ENCODE data around the gene TRABD2B. TPM values are rescaled to one million over a fixed set of nuclear protein-coding genes. Genes with fewer than 3 reads are reported as not detected.

TRABD2B gene
- total RNA-seq, 3 donors from 2014 or later = 1.4 to 3.7 (median 2.3) TPM

- Histone ChIP-seq H3K9me3 (no peaks in the 10 kb centered on the region), H3K36me3 (no peaks in the 10 kb centered on the region), H3K27me3 (no peaks in the 10 kb centered on the region), H3K4me1 (no peaks in the 10 kb centered on the region), H3K27ac (no peak overlapping the region), H3K4me3 (no peak overlapping the region)
- intact Hi-C loops (cut with DNase I; ENCODE audit: low total_unique reads) = no loop called here
- DNase-seq (ENCODE audit: low spot score in 2 of 2) = no peak
- no peak for TF ChIP-seq POLR2AphosphoS5 (IDR thresholded peaks at IDR 0.05)
- TF ChIP-seq, protein P1, sequence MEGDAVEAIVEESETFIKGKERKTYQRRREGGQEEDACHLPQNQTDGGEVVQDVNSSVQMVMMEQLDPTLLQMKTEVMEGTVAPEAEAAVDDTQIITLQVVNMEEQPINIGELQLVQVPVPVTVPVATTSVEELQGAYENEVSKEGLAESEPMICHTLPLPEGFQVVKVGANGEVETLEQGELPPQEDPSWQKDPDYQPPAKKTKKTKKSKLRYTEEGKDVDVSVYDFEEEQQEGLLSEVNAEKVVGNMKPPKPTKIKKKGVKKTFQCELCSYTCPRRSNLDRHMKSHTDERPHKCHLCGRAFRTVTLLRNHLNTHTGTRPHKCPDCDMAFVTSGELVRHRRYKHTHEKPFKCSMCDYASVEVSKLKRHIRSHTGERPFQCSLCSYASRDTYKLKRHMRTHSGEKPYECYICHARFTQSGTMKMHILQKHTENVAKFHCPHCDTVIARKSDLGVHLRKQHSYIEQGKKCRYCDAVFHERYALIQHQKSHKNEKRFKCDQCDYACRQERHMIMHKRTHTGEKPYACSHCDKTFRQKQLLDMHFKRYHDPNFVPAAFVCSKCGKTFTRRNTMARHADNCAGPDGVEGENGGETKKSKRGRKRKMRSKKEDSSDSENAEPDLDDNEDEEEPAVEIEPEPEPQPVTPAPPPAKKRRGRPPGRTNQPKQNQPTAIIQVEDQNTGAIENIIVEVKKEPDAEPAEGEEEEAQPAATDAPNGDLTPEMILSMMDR (IDR thresholded peaks at IDR 0.05) = no peak
- no peak for TF ChIP-seq POLR2A (IDR thresholded peaks at IDR 0.05)
These were observed 18.7 kb downstream of the TRABD2B start for GRCh38 chr1:47978486-47978885.

- Histone ChIP-seq H3K4me3 (no peak overlapping the region), H3K9me3 (no peaks in the 10 kb centered on the region), H3K4me1 (no peaks in the 10 kb centered on the region), H3K36me3 (no peaks in the 10 kb centered on the region), H3K27ac (no peak overlapping the region), H3K27me3 (no peaks in the 10 kb centered on the region)
- no peak for TF ChIP-seq POLR2A (IDR thresholded peaks at IDR 0.05)
- TF ChIP-seq POLR2AphosphoS5 (IDR thresholded peaks at IDR 0.05) = no peak
- TF ChIP-seq, protein P1 (IDR thresholded peaks at IDR 0.05) = no peak
- DNase-seq (ENCODE audit: low spot score in 2 of 2) = no peak
- intact Hi-C loops (cut with DNase I; ENCODE audit: low total_unique reads) = no loop called here
These were observed 20.5 kb downstream of the TRABD2B start for GRCh38 chr1:47976728-47977127.

DNA sequence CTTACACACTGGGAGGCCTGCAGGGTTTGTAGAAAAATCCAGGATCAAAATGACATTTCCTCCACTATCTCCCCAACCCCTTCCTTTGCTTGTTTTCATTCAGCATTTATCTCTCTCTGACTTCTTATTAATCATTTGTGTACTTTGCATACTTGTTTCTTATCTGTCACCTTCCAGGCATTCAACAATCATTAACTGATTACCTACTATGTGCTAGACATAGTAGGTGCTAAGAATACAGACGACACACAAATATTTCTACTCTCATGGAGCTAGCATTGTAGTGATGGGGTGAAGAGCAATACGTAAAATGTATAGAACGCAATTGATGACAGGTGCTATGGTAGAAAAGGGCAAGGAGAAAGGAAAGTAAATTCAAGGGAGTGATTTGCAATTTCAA lies 20.9 kb downstream of the TRABD2B start:
- Histone ChIP-seq H3K36me3 (no peaks in the 10 kb centered on the region), H3K27ac (no peak overlapping the region), H3K27me3 (no peaks in the 10 kb centered on the region), H3K4me3 (no peak overlapping the region), H3K4me1 (no peaks in the 10 kb centered on the region), H3K9me3 (no peaks in the 10 kb centered on the region)
- intact Hi-C loops (cut with DNase I; ENCODE audit: low total_unique reads) = no loop called here
- TF ChIP-seq POLR2A (IDR thresholded peaks at IDR 0.05) (no peak), POLR2AphosphoS5 (IDR thresholded peaks at IDR 0.05) (no peak)
- TF ChIP-seq, protein P1 (IDR thresholded peaks at IDR 0.05) = no peak
- no peak for DNase-seq (ENCODE audit: low spot score in 2 of 2)

- intact Hi-C loops (cut with DNase I; ENCODE audit: low total_unique reads) = no loop called here
- TF ChIP-seq POLR2AphosphoS5 (IDR thresholded peaks at IDR 0.05) = no peak
- no peak for TF ChIP-seq POLR2A (IDR thresholded peaks at IDR 0.05)
- TF ChIP-seq, protein P1 (IDR thresholded peaks at IDR 0.05) = no peak
- H3K27ac ChIP-seq = no peak overlapping the region
These were observed 21.8 kb downstream of the TRABD2B start for GRCh38 chr1:47975302-47975921.

GRCh38 chr1:47972864-47973432 lies 24.2 kb downstream of the TRABD2B start:
- Histone ChIP-seq H3K27me3 (no peaks in the 10 kb centered on the region), H3K36me3 (no peaks in the 10 kb centered on the region), H3K27ac (no peak overlapping the region), H3K9me3 (no peaks in the 10 kb centered on the region), H3K4me3 (no peak overlapping the region), H3K4me1 (no peaks in the 10 kb centered on the region)
- DNase-seq (ENCODE audit: low spot score in 2 of 2) = no peak
- no peak for TF ChIP-seq POLR2AphosphoS5 (IDR thresholded peaks at IDR 0.05)
- TF ChIP-seq POLR2A (IDR thresholded peaks at IDR 0.05) = no peak
- TF ChIP-seq, protein P1 (IDR thresholded peaks at IDR 0.05) = no peak
- intact Hi-C loops (cut with DNase I; ENCODE audit: low total_unique reads) = no loop called here

More at GRCh38 chr1:47975302-47975921, 21.8 kb downstream of the TRABD2B start:
- no peaks in the 10 kb centered on the region for H3K27me3 ChIP-seq
- H3K36me3 ChIP-seq = no peaks in the 10 kb centered on the region
- H3K9me3 ChIP-seq = no peaks in the 10 kb centered on the region
- no peak overlapping the region for H3K4me3 ChIP-seq
- no peak for DNase-seq (ENCODE audit: low spot score in 2 of 2)
- H3K4me1 ChIP-seq = no peaks in the 10 kb centered on the region

All from breast epithelium (tissue), 4 donors.